Stimulated activated effector memory CD8-positive, alpha-beta T cell treated with anti-CD3 and anti-CD28 coated beads, Interleukin-12 subunit alpha, Interleukin-12 subunit beta, amount 100 ng/mL, for 72 hours (primary cell): ENCODE data around the gene HAGH.
"Not testable (repeated sequence)": the region's sequence is repeated elsewhere in the genome, so short reads cannot be mapped to it uniquely, and the experiment has no call there.

Experiments used
- ATAC-seq: fragments of 150-1000 bp; cut with Tn5 transposase; 2 replicates; pipeline ENCODE4 v1.10.0; 2021
- DNase-seq, 2 donors: peaks; one replicate each; pipeline ENCODE4 v3.0.0; 2021 to 2022; ENCODE audit warnings: low spot score in 2 of 2
- H3K27ac Mint-ChIP-seq: one replicate; pipeline ENCODE4 v1.8.0; 2022; ENCODE audit warnings: mild to moderate bottlenecking, mixed read lengths
- H3K36me3 Mint-ChIP-seq: one replicate; pipeline ENCODE4 v1.8.0; 2022; ENCODE audit warnings: mild to moderate bottlenecking, mixed read lengths
- H3K4me1 Mint-ChIP-seq: one replicate; pipeline ENCODE4 v1.8.0; 2022; ENCODE audit warnings: mixed read lengths
- H3K4me3 Mint-ChIP-seq: one replicate; pipeline ENCODE4 v1.8.0; 2022; ENCODE audit warnings: mild to moderate bottlenecking, mixed read lengths
- H3K9me3 Mint-ChIP-seq: one replicate; pipeline ENCODE4 v1.8.0; 2022; ENCODE audit warnings: mixed read lengths

HAGH gene

GRCh38 chr16:1826691-1827573, at the start of gene HAGH, which contains the start of gene FAHD1:
Gene HAGH (minus strand): TSS chr16:1826825. CDS start chr16:1826787, 38 bp downstream.
Gene FAHD1 (plus strand): TSS chr16:1827206. CDS start chr16:1827239, 33 bp downstream.
- peak within 1 kb of the TSS; percentile 90 for H3K4me3 Mint-ChIP-seq
- ATAC-seq (peak; percentile 92), DNase-seq (peak; percentile 93 to 98)
- H3K36me3 Mint-ChIP-seq, result peaks cover 39% of the 10 kb centered on the region
- H3K9me3 Mint-ChIP-seq, result no peaks in the 10 kb centered on the region
- peak within 1 kb of the TSS; percentile 93 for H3K27ac Mint-ChIP-seq
- H3K4me1 Mint-ChIP-seq, result peaks cover 27% of the 10 kb centered on the region

GRCh38 chr16:1876066-1876465, 49.4 kb upstream of the HAGH start:
- not testable (repeated sequence) for H3K9me3 Mint-ChIP-seq, DNase-seq, H3K36me3 Mint-ChIP-seq, ATAC-seq, H3K27ac Mint-ChIP-seq, H3K4me3 Mint-ChIP-seq, H3K4me1 Mint-ChIP-seq

GRCh38 chr16:1874854-1875253, 48.2 kb upstream of the HAGH start:
- Mint-ChIP-seq H3K4me3 (no peak overlapping the region), H3K27ac (no peak overlapping the region), H3K4me1 (peaks cover 7% of the 10 kb centered on the region), H3K36me3 (no peaks in the 10 kb centered on the region), H3K9me3 (no peaks in the 10 kb centered on the region)
- DNase-seq (no peak), ATAC-seq (no peak)

- ATAC-seq (no peak), DNase-seq (peak; percentile 15 to 56)
- Mint-ChIP-seq H3K4me3 (peak within 1 kb of the TSS; percentile 51), H3K9me3 (no peaks in the 10 kb centered on the region), H3K4me1 (peaks cover 7% of the 10 kb centered on the region), H3K36me3 (no peaks in the 10 kb centered on the region), H3K27ac (no peak within 1 kb of the TSS)
Measured at GRCh38 chr16:1871974-1872635, 45.5 kb upstream of the HAGH start, which contains the start of gene MEIOB. Gene MEIOB (minus strand): TSS chr16:1872164. CDS start chr16:1868175, 3,989 bp downstream.

GRCh38 chr16:1870365-1871082, 43.9 kb upstream of the HAGH start:
- Mint-ChIP-seq H3K4me1 (peaks cover 7% of the 10 kb centered on the region), H3K36me3 (no peaks in the 10 kb centered on the region), H3K9me3 (no peaks in the 10 kb centered on the region), H3K27ac (no peak overlapping the region), H3K4me3 (no peak overlapping the region)
- no peak for ATAC-seq
- DNase-seq, result no peak

GRCh38 chr16:1865902-1866690, 39.5 kb upstream of the HAGH start:
- H3K9me3 Mint-ChIP-seq, result no peaks in the 10 kb centered on the region
- no peak for ATAC-seq
- H3K27ac Mint-ChIP-seq, result no peak overlapping the region
- H3K4me1 Mint-ChIP-seq, result no peaks in the 10 kb centered on the region
- H3K4me3 Mint-ChIP-seq, result no peak overlapping the region
- no peak for DNase-seq
- H3K36me3 Mint-ChIP-seq, result no peaks in the 10 kb centered on the region

GRCh38 chr16:1863681-1864460, 37.2 kb upstream of the HAGH start:
- Mint-ChIP-seq H3K9me3 (no peaks in the 10 kb centered on the region), H3K36me3 (no peaks in the 10 kb centered on the region), H3K27ac (no peak overlapping the region), H3K4me3 (no peak overlapping the region), H3K4me1 (no peaks in the 10 kb centered on the region)
- DNase-seq (no peak), ATAC-seq (no peak)

- Mint-ChIP-seq H3K36me3 (no peaks in the 10 kb centered on the region), H3K27ac (no peak overlapping the region), H3K4me3 (no peak overlapping the region), H3K9me3 (no peaks in the 10 kb centered on the region), H3K4me1 (no peaks in the 10 kb centered on the region)
- DNase-seq (no peak), ATAC-seq (no peak)
Measured at GRCh38 chr16:1862394-1862793, 35.8 kb upstream of the HAGH start.

GRCh38 chr16:1861730-1862129, 35.1 kb upstream of the HAGH start:
- Mint-ChIP-seq H3K9me3 (no peaks in the 10 kb centered on the region), H3K27ac (no peak overlapping the region), H3K4me3 (no peak overlapping the region), H3K4me1 (peaks cover 4% of the 10 kb centered on the region), H3K36me3 (no peaks in the 10 kb centered on the region)
- DNase-seq, result no peak
- peak; percentile 65 for ATAC-seq

GRCh38 chr16:1859650-1860049, 33.0 kb upstream of the HAGH start:
- Mint-ChIP-seq H3K27ac (no peak overlapping the region), H3K4me1 (peaks cover 19% of the 10 kb centered on the region), H3K9me3 (no peaks in the 10 kb centered on the region), H3K36me3 (no peaks in the 10 kb centered on the region), H3K4me3 (no peak overlapping the region)
- DNase-seq, result no peak
- ATAC-seq, result no peak

- H3K4me3 Mint-ChIP-seq, result no peak overlapping the region
- DNase-seq (no peak), ATAC-seq (no peak)
- H3K4me1 Mint-ChIP-seq, result peaks cover 21% of the 10 kb centered on the region
- H3K27ac Mint-ChIP-seq, result no peak overlapping the region
- no peaks in the 10 kb centered on the region for H3K36me3 Mint-ChIP-seq
- no peaks in the 10 kb centered on the region for H3K9me3 Mint-ChIP-seq
Measured at GRCh38 chr16:1858189-1858865, 31.7 kb upstream of the HAGH start.

GRCh38 chr16:1857433-1858097, 30.9 kb upstream of the HAGH start:
- no peak for ATAC-seq
- H3K4me3 Mint-ChIP-seq, result no peak overlapping the region
- no peaks in the 10 kb centered on the region for H3K9me3 Mint-ChIP-seq
- H3K27ac Mint-ChIP-seq, result no peak overlapping the region
- H3K36me3 Mint-ChIP-seq, result no peaks in the 10 kb centered on the region
- H3K4me1 Mint-ChIP-seq, result peaks cover 21% of the 10 kb centered on the region
- DNase-seq, result no peak

- ATAC-seq (no peak), DNase-seq (no peak)
- Mint-ChIP-seq H3K27ac (no peak overlapping the region), H3K9me3 (no peaks in the 10 kb centered on the region), H3K4me3 (no peak overlapping the region), H3K4me1 (peaks cover 16% of the 10 kb centered on the region), H3K36me3 (no peaks in the 10 kb centered on the region)
Measured at GRCh38 chr16:1851793-1852192, 25.2 kb upstream of the HAGH start.
